Testis (tissue), 3 donors: ENCODE measurements around the gene DNMT3L. TPM values are rescaled to one million over a fixed set of nuclear protein-coding genes. Genes with fewer than 3 reads are reported as not detected.

ENCODE experiments used
- DNase-seq: peaks from one replicate; pipeline ENCODE4 v3.0.0-alpha.2; 2019
- H3K27ac ChIP-seq, 2 donors: fragments of 200-600 bp; sonication (generic); one replicate each; pipeline ENCODE4 v1.5.1; 2019
- H3K27me3 ChIP-seq: fragments of 200-600 bp; sonication (generic); one replicate; pipeline ENCODE4 v1.5.1; 2019
- H3K36me3 ChIP-seq: fragments of 200-600 bp; sonication (generic); one replicate; pipeline ENCODE4 v1.5.1; 2017; ENCODE audit warnings: low read depth; ENCODE audit errors: missing control alignments
- H3K4me1 ChIP-seq: fragments of 200-600 bp; sonication (generic); one replicate; pipeline ENCODE4 v1.5.1; 2019
- H3K4me3 ChIP-seq, 2 donors: fragments of 200-600 bp; sonication (generic); one replicate each; pipeline ENCODE4 v1.5.1; 2017 to 2019
- H3K9me3 ChIP-seq: fragments of 200-600 bp; sonication (generic); one replicate; pipeline ENCODE4 v1.5.1; 2017
- CTCF ChIP-seq, 3 experiments: fragments of 450-650 bp in 2 of 3; fragments of 200-600 bp in 1 of 3; sonication (generic) in 1 of 3; IDR thresholded peaks; one replicate each; pipeline ENCODE4 v1.5.1; 2016 to 2019; ENCODE audit warnings: antibody characterized with exemption in 3 of 3, mild to moderate bottlenecking in 2 of 3, moderate library complexity in 1 of 3
- POLR2A ChIP-seq: fragments of 450-650 bp; IDR thresholded peaks from one replicate; pipeline ENCODE4 v1.6.1; 2017; ENCODE audit warnings: antibody characterized with exemption, mild to moderate bottlenecking, moderate library complexity
- WGBS, 2 donors: methylation state at CpG; one replicate each; pipeline ENCODE4 v1.1.5; 2018; 5-methylcytosine and 5-hydroxymethylcytosine counted together
- intact Hi-C: fragments of 100-400 bp; cut with DNase I; formaldehyde crosslinking; loops from one replicate; pipeline ENCODE4 v1.15.1; 2023; ENCODE audit warnings: low total_unique reads
- polyA plus RNA-seq: library from polyadenylated mRNA; stranded (reverse); fragments of 350-450 nt; fragmentation: Illumina TruSeq; extraction: RNeasy Lipid Tissue Mini Kit (QIAGEN cat#74804); gene quantifications from one replicate; pipeline ENCODE4 v1.2.3, GENCODE V29; 2014; ENCODE audit warnings: low read depth, low replicate concordance; ENCODE audit not compliant: insufficient read depth
- total RNA-seq, 2 donors: library from RNA; depleted of rRNA; stranded (reverse); fragments of >200 nt; gene quantifications; one replicate each; pipeline ENCODE4 v1.2.3, GENCODE V29; 2016

Gene DNMT3L
- total and polyA plus RNA-seq, 3 donors from 2014 or later = 0.24 to 0.87 (median 0.71) TPM

- Histone ChIP-seq H3K27ac (no peak overlapping the region), H3K36me3 (no peaks in the 10 kb centered on the region), H3K27me3 (no peaks in the 10 kb centered on the region), H3K9me3 (no peaks in the 10 kb centered on the region), H3K4me1 (no peaks in the 10 kb centered on the region), H3K4me3 (no peak overlapping the region)
- intact Hi-C loops = no loop called here
- no peak for TF ChIP-seq CTCF (IDR thresholded peaks at IDR 0.05)
- TF ChIP-seq POLR2A = no peak
- no peak for DNase-seq
- 92% methylated on average over 14 to 18 of the region's 18 CpGs for WGBS, 2 donors
These were observed 10.0 kb upstream of the DNMT3L start for GRCh38 chr21:44271558-44272283.

- no peaks in the 10 kb centered on the region for H3K4me1 ChIP-seq
- DNase-seq = no peak
- WGBS, 2 donors = 85 to 86% methylated on average over 8 of the region's 8 CpGs
- no peak overlapping the region for H3K4me3 ChIP-seq
- H3K9me3 ChIP-seq = no peaks in the 10 kb centered on the region
- H3K27me3 ChIP-seq = no peaks in the 10 kb centered on the region
- no peaks in the 10 kb centered on the region for H3K36me3 ChIP-seq
- no peak overlapping the region for H3K27ac ChIP-seq
- TF ChIP-seq POLR2A = no peak
- no peak for TF ChIP-seq CTCF (IDR thresholded peaks at IDR 0.05)
- intact Hi-C loops = no loop called here
These were observed 7.4 kb upstream of the DNMT3L start for GRCh38 chr21:44269090-44269489.

GRCh38 chr21:44267655-44268142 is 6.0 kb upstream of the DNMT3L start:
- intact Hi-C loops = no loop called here
- no peaks in the 10 kb centered on the region for H3K27me3 ChIP-seq
- TF ChIP-seq POLR2A (no peak), CTCF (IDR thresholded peaks at IDR 0.05) (no peak)
- H3K27ac ChIP-seq = no peak overlapping the region
- H3K36me3 ChIP-seq = no peaks in the 10 kb centered on the region
- 82% methylated on average over 18 to 19 of the region's 19 CpGs for WGBS, 2 donors
- no peaks in the 10 kb centered on the region for H3K4me1 ChIP-seq
- no peaks in the 10 kb centered on the region for H3K9me3 ChIP-seq
- no peak overlapping the region for H3K4me3 ChIP-seq
- DNase-seq = no peak

GRCh38 chr21:44265734-44266270 is 4.1 kb upstream of the DNMT3L start:
- Histone ChIP-seq H3K4me3 (no peak overlapping the region), H3K4me1 (no peaks in the 10 kb centered on the region), H3K9me3 (no peaks in the 10 kb centered on the region), H3K36me3 (no peaks in the 10 kb centered on the region), H3K27ac (no peak overlapping the region), H3K27me3 (no peaks in the 10 kb centered on the region)
- no peak for TF ChIP-seq POLR2A
- TF ChIP-seq CTCF (IDR thresholded peaks at IDR 0.05) = no peak
- intact Hi-C loops = no loop called here
- WGBS, 2 donors = 94 to 98% methylated on average over 9 to 17 of the region's 17 CpGs
- no peak for DNase-seq
